ENCODE results near the gene IL1RN.

IL1RN gene

DNA sequence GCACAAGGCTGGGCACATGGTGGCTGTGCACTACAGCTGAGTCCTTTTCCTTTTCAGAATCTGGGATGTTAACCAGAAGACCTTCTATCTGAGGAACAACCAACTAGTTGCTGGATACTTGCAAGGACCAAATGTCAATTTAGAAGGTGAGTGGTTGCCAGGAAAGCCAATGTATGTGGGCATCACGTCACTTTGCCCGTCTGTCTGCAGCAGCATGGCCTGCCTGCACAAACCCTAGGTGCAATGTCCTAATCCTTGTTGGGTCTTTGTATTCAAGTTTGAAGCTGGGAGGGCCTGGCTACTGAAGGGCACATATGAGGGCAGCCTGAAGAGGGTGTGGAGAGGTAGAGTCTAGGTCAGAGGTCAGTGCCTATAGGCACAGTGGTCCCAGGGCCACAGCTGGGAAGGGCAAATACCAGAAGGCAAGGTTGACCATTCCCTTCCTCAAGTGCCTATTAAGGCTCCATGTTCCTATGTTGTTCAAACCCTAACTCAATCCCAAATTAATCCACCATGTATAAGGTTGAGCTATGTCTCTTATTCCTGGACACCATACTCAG, 2.2 kb downstream of the IL1RN start:
- DNase-seq, result no peak

DNA sequence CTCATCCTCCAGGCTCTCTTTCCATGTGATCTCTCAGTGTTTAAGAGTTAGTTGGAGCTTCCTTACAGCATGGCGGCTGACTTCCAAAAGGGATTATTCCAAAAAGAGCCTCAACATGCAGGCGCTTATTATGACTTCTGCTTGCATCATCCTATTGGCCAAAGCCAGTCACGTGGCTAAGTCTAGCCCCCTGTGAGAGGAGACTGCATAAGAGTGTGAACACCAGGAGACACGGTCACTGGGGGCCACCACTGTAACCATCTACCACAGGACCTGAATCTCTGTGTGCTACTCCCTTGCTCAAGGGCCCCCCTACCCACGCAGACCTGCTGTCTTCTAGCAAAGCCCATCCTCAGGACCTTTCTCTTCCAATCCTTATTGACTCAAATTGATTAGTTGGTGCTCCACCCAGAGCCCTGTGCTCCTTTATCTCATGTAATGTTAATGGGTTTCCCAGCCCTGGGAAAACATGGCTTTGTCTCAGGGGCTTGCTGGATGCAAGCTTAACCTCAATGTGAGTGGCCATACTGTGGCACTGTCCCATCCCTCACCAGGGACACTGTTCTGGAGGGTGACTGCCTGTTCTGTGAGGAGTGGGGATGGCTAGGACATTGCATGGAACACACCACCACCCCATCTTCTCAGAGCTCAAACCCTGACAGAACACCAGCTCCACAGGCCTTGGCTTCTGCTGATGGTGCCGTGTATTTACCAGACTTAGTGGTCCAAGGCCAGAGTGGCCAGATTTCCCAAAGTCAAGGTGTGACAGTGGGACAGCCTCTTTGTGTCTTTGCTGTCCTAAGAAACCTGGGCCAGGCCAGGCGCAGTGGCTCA, 4.2 kb downstream of the IL1RN start:
- no peak for DNase-seq

DNA sequence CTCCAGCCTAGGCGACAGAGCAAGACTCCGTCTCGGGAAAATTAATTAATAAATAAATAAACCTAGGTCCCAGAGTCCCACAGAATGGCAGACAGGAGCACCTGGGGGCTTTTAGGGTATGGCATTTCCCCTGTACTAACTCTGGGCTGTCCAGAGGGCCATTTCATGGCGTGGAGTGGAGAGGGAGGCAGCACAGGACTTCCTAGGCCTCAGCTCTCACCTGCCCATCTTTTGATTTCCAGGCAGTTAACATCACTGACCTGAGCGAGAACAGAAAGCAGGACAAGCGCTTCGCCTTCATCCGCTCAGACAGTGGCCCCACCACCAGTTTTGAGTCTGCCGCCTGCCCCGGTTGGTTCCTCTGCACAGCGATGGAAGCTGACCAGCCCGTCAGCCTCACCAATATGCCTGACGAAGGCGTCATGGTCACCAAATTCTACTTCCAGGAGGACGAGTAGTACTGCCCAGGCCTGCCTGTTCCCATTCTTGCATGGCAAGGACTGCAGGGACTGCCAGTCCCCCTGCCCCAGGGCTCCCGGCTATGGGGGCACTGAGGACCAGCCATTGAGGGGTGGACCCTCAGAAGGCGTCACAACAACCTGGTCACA, 5.1 kb downstream of the IL1RN start:
- DNase-seq, result no peak

GRCh38 chr2:113133704-113134598, 6.6 kb downstream of the IL1RN start:
- DNase-seq, result no peak

- no peak for DNase-seq
Observed at GRCh38 chr2:113134717-113135116, 7.3 kb downstream of the IL1RN start.

- DNase-seq, result no peak
Observed at GRCh38 chr2:113135317-113135716, 7.9 kb downstream of the IL1RN start.

GRCh38 chr2:113136828-113137775, 9.7 kb downstream of the IL1RN start:
- DNase-seq, result peak; percentile 15

DNA sequence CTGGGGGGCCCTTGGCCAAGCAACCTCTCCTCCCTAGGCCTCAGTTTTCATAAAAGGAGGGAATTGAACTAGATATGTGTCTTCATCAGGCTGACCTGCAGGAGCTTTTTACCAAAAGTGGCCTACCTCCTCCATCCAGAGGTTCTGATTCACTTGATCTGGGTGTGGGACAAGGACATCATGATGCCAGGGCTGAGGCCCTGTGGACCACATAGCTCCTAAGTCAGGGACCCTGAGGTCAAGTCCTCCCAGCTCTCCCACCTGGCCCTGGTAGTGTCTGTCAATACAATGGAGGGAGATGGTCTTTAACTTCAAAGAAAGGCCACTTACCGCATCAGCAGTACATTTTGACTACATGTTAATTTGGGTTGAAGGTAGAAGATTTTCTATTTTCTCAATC, 10.4 kb downstream of the IL1RN start:
- DNase-seq, result no peak

- DNase-seq, result peak; percentile 8
Observed at GRCh38 chr2:113138428-113139322, 11.3 kb downstream of the IL1RN start.

DNA sequence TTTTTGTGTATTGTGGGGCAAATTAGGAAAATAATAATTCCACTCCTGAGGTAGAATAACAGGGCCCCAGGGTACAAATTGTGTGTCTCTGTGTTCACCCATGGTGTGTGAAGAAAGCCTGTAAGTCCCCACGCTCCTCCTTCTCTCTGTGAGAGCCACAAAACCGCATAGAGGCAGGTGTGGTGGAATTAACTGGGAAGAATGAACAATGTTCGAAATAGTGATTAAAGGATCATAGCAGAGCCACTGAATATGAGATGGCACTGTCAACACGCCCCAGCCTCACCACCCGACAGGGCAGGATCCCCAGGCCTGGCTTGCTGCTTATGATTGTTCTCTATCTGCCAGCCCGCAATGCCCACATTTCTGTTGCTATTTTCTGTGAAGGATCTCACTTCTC, 14.1 kb downstream of the IL1RN start:
- no peak for DNase-seq

GRCh38 chr2:113142290-113142689, 14.9 kb downstream of the IL1RN start:
- DNase-seq, result no peak

DNA sequence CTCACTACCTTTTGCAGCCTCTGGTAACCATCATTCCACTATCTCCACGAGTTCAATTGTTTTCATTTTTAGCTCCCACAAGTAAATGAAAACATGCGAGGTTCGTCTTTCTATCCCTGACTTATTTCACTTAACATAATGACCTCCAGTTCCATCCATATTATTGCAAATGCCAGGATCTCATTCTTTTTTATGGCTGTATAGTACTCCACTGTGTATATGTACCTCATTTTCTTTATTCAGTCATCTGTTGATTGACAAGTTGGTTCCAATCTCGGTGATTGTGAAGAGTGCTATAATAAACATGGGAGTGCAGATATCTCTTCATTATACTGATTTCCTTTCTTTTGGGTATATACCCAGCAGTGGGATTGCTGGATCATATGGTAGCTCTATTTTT, 16.9 kb downstream of the IL1RN start:
- no peak for DNase-seq

DNA sequence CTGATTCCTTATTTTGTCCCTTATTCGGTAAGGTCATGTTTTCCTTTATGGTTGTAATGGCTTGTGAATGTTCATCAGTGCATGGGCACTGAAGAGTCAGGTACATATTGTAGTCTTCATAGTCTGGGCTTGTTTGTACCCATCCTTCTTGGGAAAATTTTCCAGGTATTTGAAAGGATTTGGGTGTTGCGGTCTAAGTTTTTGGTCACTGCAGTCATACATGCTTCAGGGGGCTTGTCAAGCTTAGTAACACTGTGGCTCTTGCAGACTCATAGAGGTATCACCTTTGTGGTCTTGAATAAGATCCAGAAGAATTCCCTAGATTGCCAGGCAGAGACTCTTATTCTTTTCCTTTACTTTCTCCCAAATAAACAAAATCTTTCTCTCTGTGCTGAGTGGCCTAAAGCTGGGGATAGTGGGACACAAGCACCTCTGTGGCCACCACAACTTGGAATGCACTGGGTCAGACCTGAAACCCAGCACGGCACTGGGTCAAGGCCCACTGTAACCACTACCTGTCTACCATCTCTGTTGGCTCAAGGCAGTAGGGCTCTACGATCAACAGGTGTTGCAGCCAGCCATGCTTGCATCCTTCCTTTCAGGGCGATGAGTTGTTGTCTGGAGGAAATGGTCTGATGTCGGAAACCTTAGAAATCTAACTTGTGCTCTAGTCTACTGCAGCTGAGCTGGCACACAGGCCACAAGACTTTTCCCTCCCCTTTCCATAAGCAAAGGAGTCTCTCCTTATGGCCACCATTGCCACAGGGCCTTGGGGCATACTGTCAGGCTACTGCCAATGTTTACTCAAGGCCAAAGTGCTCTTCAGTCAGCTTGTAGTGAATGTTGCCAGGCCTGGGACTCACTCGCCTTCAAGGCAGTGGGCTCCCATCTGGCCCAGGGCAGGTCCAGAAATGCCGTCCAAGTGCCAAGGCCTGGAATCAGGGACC, 21.5 kb downstream of the IL1RN start:
- DNase-seq, result no peak

GRCh38 chr2:113149553-113150257, 22.3 kb downstream of the IL1RN start:
- DNase-seq, result no peak

- no peak for DNase-seq
Observed at GRCh38 chr2:113150258-113150601, 22.8 kb downstream of the IL1RN start.

DNA sequence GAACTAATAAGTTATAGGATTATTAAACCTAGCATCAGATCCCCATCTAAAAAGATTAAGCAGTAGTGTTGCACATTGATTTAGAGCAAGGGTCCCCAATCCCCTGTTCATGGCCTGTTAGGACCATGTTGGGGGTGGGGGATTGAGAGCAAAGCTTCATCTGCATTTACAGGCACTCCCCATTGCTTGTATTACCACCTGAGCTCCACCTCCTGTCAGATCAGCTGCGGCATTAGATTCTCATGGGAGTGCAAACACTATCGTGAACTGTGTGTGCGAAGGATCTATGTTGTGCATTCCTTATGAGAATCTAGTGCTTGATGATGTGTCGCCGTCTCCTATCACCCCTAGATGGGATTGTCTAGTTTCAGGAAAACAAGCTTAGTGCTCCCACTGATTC, 27.9 kb downstream of the IL1RN start:
- no peak for DNase-seq

DNA sequence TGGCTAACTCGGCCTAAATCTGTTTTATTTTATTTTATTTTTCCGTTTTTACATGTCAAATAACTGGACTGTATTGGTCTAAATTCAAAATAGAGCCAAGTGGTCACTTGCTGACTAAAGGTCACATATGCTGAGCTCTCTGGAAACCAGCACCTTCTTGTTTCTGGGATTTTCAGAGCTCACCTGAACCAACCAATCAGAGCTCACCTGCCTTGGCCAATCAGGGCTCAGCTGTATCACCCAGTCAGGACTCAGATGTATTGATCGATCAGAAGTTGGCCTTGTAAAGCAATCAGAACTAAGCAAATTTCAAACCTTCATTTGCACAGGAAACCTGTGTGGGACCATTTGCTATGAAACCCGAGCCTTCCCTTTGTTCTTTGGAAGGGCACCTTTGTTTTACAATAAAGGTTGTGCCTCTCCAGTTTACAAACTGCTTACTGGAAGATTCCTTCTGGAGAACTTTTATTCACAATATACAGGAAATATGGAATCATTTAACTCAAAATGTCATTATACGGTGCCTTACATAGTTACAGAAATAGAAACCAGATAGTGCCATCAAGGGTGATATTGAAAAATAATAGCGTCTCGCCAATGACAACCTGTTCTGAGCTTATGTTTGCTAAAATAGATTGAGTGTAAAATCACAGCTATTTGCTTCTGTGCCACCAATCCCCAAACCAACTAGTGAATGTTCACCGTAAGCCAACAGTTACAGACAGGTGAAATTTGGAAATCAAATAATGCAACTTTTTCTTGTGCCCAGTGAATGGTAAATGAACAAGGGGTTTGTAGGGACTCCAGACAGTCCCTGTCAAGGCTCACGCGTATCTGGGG, 29.1 kb downstream of the IL1RN start:
- DNase-seq, result no peak

All from T-helper 9 cell (primary cell).